ENCODE results near the gene DGKZ. TPM values are rescaled to one million over a fixed set of nuclear protein-coding genes. Genes with fewer than 3 reads are reported as not detected.
A peak's percentile ranks its signal among the peaks of the same experiment; 100 is the strongest.
"Not testable (repeated sequence)": the region's sequence is repeated elsewhere in the genome, so short reads cannot be mapped to it uniquely, and the experiment has no call there.

DGKZ gene
- total RNA-seq, 1 donor from 2014 or later: 71.7 TPM

DNA sequence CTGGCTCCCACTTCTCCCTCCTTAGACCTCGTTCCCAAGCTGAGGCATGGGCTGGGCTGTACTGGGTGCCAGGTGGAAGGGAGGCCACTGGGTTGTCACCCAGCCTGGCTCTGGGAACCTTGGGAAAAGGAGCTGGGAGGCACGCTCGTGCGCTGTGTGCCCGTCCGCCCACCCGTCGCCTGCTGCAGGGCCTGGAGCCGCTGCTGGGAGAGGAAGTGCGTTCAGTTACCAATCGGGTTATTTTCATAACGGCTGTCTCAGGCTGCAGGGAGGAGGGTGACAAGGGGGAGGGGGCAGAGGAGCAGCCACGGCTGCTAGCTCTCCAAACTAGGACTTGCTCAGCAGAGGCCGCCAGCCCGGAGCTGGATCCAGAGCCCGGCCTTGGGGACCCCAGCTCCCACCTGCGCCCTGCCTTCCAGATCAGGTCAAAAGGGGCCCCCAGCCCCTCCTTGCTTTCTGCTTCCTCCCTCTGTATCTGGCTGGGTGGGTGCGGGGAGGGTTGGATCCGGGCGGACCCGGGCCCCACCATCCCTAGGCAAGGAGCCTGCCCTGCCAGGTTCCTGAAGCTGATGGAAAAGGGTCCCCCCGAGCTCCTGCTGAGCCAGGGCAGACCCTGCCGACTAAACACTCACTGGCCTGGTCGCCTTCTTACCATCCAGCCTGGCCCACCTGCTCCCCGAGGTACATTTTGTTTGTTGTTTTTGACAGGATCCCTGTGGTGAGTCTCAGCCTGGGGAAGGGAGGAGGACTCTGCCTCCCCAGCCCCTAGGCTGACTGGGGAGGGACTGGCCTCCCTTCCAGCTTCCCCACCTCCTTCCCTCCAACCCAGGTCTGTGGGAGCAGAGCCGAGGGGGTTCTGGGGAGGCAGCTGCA is 14.3 kb downstream of the DGKZ start:
- peak; percentile 79 for ATAC-seq
- DNase-seq: peak; percentile 81
- intact Hi-C loops (cut with micrococcal nuclease): no loop called here

DNA sequence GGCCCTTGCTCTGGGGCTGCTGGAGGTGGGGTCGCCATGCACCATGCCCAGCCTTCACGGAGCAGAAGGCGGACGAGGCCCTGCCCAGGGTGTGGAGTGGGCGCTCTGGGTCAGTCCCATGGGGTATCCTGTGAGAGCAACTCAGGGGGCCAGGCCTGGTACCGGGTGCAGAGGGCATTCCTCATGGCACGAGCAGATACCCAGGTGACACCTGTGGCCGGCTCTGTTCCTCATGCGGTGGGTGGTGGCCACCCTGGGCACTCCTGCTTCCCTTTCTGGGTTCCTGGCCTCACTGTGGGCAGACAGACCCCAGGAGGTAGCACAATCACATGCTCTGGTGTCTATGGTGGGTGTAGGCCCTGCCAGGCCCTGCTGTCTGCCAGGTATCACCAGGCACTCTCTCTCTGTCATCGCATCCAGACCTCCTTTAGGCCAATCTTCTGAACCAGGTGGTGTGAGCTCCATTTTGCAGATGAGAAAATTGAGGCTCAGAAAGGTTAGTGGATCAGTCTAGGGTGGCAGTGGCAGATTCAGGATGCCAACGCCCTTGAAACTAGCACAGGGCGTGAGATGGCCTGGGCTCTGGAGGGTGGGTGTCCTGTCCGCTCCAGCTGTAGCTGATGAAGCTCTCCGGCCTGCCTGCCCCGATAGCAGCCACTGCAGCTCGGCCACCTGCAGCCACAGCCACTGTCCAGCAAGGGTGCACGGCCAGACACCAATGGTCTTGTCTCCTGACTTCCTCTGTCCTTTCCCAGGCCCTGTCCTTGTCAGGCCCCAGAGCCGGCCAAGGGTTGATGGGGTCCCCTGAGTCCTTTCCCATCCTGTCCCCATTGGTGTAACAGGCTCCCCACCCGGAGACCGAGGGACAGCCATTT is 15.1 kb downstream of the DGKZ start:
- peak; percentile 1 for ATAC-seq
- DNase-seq: no peak
- intact Hi-C loops (cut with micrococcal nuclease): no loop called here

DNA sequence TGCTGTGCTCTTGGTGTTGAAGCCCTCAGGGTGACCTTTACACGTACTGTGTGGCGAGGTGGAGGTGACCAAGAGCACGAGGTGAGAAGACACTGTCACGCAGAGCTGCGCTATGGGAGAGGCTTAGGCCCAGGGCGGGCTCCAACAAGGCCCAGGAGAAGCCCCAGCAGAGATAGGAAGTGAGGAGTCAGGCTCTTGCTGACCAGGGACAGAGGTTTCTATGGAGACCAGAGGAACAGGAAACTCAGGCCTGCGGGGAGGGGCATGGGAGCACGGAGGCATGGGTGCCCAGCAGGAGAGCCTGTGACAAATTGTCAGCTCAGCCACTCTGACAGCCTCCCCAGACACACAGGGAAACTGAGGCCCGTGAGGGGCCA is 15.8 kb downstream of the DGKZ start:
- intact Hi-C loops (cut with micrococcal nuclease): no loop called here
- ATAC-seq (peak; percentile 52), DNase-seq (peak; percentile 71)

GRCh38 chr11:46363455-46364005 is 16.3 kb downstream of the DGKZ start:
- ATAC-seq: peak; percentile 61
- intact Hi-C loops (cut with micrococcal nuclease): no loop called here
- peak; percentile 75 for DNase-seq

GRCh38 chr11:46364056-46364455 is 16.8 kb downstream of the DGKZ start:
- ATAC-seq (no peak), DNase-seq (peak; percentile 12)
- intact Hi-C loops (cut with micrococcal nuclease): no loop called here

DNA sequence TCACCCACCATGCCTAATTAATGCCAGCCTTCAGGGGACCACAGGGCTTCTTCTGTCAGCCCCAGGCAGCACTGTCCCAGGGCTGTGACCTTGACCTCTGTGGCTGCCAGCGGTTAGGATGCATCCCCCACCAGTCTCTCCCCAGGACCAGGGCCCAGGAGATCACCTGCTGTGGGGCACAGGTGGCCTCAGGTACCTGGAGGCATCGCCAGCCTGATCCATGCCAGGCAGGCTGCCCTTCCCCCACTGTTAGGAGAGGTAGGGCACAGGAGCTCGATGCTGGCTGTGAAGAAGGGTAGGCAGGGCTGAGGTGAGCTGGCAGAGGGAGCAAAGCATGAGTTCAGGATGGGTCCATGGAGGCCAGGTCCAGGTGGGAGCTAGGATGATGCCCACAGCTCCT is 17.5 kb downstream of the DGKZ start:
- ATAC-seq: no peak
- intact Hi-C loops (cut with micrococcal nuclease): no loop called here
- DNase-seq: peak; percentile 21

DNA sequence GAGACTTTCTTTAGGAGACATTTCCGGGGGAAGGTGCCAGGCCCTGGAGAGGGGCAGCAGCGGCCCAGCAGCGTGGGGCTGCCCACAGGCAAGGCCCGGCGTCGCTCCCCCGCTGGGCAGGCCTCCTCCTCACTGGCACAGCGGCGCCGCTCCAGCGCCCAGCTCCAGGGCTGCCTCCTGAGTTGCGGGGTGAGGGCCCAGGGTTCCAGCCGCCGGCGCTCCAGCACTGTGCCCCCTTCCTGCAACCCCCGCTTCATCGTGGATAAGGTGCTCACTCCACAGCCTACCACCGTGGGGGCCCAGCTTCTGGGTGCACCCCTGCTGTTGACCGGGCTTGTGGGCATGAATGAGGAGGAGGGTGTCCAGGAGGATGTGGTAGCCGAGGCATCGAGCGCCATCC is 19.0 kb downstream of the DGKZ start:
- intact Hi-C loops (cut with micrococcal nuclease): no loop called here
- ATAC-seq (no peak), DNase-seq (no peak)

- no peak for DNase-seq
Observed at GRCh38 chr11:46366661-46367161, 19.4 kb downstream of the DGKZ start.

GRCh38 chr11:46367244-46367915 is 20.1 kb downstream of the DGKZ start:
- DNase-seq (peak; percentile 86), ATAC-seq (peak; percentile 57)
- intact Hi-C loops (cut with micrococcal nuclease): no loop called here

More at GRCh38 chr11:46366661-46367161, 19.4 kb downstream of the DGKZ start:
- intact Hi-C loops (cut with micrococcal nuclease): no loop called here
- ATAC-seq: no peak

DNA sequence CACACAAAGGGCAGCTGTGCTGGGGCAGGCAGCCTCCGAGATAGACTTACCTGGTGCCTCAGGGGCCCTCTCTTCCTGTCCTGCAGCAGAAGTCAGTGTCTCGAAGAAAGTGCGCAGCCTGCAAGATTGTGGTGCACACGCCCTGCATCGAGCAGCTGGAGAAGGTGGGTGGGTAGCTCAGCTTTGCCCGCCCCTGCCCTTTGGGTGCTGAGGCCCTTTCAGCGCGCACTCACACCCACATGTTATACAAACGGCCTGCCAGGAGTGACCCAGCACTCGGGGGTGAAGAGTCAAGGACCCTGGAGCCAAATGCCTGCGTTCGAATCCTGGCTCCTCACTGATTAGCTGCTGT is 20.6 kb downstream of the DGKZ start:
- DNase-seq (no peak), ATAC-seq (no peak)
- intact Hi-C loops (cut with micrococcal nuclease): no loop called here

- intact Hi-C loops (cut with micrococcal nuclease): no loop called here
- ATAC-seq: peak; percentile 48
- DNase-seq: no peak
Observed at GRCh38 chr11:46369458-46370152, 22.3 kb downstream of the DGKZ start.

DNA sequence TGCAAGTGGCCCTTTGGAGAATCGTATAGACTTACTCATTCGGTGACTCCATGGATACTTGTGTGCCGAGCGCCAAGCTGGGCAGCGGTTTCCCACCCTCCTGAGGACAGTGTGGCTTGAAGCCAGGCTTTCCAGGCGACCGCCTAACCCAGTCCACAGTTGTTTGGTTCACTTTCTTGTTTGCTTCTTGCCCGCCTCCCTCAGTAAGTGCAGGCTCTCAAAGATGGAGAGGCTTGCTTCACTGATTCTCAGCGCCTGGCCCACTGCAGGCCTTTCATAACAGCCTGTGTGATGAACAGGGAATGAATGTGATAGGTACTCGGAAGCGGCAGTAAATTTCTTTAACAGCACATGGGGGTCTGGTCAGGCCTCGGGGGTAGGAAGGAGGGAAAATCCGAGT is 23.0 kb downstream of the DGKZ start:
- DNase-seq: no peak
- no peak for ATAC-seq
- intact Hi-C loops (cut with micrococcal nuclease): no loop called here

DNA sequence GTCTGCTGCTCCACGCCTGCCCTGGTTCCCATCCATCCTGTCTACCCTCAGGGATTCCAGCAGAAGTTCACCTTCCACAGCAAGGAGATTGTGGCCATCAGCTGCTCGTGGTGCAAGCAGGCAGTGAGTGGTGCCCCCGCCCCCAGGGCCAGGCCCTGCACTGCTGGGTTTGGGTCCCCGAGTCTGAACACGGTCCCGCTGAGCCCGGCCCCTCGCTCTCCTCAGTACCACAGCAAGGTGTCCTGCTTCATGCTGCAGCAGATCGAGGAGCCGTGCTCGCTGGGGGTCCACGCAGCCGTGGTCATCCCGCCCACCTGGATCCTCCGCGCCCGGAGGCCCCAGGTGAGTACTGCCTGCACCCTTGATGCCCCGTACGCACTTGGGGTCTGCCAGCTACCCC is 24.0 kb downstream of the DGKZ start:
- ATAC-seq; intact Hi-C loops (cut with micrococcal nuclease): not testable (repeated sequence)

DNA sequence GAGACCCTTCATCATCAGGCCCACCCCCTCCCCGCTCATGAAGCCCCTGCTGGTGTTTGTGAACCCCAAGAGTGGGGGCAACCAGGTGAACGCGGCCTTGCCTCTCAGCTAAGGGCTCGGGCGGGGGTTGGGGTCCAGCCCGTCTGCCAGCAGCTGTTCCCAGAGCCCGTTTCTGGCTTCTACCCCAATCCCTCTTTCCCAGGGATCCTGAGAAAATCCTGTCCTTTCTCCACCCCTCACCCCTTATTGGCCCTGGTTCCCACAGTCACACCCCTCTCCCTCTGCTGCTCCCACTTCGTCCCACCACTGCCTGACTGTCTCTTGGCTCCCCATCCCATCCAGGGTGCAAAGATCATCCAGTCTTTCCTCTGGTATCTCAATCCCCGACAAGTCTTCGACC is 24.8 kb downstream of the DGKZ start:
- ATAC-seq (no peak), DNase-seq (no peak)
- intact Hi-C loops (cut with micrococcal nuclease): no loop called here

More for the DNA sequence above, 24.0 kb downstream of the DGKZ start:
- DNase-seq: not testable (repeated sequence)

GRCh38 chr11:46372501-46372900 is 25.2 kb downstream of the DGKZ start:
- intact Hi-C loops (cut with micrococcal nuclease); ATAC-seq; DNase-seq: not testable (repeated sequence)

- intact Hi-C loops (cut with micrococcal nuclease): no loop called here
- ATAC-seq: no peak
- no peak for DNase-seq
Observed at GRCh38 chr11:46373787-46374740, 26.8 kb downstream of the DGKZ start.

GRCh38 chr11:46374815-46375214 is 27.6 kb downstream of the DGKZ start:
- ATAC-seq (no peak), DNase-seq (no peak)
- intact Hi-C loops (cut with micrococcal nuclease): no loop called here
